Stimulated activated CD8-positive, alpha-beta memory T cell treated with anti-CD3 and anti-CD28 coated beads, Interleukin-7, amount 100 ng/mL, for 4 hours (primary cell): ENCODE measurements around the gene PAX6.

Experiments used
- DNase-seq, 2 donors: peaks; one replicate each; pipeline ENCODE4 v3.0.0-alpha.2; 2020; ENCODE audit warnings: low read depth in 2 of 2

PAX6 gene

GRCh38 chr11:31808721-31809540, 2.2 kb downstream of the PAX6 start:
- no peak for DNase-seq

DNA sequence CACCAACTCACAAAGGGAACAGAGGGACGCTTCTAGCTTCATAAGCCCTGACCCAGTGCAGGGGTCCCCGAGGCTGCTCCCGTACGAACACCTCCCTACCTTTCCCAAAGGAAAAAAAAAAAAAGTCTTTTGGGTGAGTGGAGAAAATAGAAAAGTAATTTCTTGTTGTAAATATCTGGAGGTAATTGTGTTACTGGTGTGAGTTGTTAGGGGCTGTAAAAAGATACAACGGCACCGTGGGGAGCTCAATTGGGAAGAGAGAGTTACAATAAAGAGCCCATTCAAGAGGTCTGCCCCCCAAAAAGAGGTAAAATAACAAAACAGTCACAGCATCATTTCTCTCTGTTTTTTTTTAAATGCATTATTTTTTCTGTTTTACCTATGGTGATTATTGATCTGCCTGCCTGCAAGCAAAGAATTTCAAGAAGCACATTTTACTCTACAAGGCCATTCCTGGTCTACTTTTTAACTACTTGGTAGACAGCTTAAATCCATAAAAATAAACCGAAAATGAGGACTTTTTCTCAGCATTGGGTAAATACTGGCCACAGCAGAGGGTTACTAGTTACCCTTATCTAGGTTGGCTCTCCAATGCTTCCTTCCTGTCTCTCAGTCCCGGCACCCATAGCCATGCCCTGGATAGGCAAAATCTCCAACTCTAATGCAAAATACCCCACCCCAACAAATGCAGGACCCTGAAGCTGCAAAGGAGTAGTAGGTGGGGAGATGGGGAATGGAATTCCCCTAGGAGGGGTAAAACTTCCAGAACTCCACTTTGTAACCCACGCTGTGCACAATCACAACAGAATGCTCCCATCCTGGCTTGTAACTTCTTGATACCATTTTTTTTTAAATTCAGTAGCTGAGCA, 3.1 kb downstream of the PAX6 start:
- DNase-seq, result no peak

DNA sequence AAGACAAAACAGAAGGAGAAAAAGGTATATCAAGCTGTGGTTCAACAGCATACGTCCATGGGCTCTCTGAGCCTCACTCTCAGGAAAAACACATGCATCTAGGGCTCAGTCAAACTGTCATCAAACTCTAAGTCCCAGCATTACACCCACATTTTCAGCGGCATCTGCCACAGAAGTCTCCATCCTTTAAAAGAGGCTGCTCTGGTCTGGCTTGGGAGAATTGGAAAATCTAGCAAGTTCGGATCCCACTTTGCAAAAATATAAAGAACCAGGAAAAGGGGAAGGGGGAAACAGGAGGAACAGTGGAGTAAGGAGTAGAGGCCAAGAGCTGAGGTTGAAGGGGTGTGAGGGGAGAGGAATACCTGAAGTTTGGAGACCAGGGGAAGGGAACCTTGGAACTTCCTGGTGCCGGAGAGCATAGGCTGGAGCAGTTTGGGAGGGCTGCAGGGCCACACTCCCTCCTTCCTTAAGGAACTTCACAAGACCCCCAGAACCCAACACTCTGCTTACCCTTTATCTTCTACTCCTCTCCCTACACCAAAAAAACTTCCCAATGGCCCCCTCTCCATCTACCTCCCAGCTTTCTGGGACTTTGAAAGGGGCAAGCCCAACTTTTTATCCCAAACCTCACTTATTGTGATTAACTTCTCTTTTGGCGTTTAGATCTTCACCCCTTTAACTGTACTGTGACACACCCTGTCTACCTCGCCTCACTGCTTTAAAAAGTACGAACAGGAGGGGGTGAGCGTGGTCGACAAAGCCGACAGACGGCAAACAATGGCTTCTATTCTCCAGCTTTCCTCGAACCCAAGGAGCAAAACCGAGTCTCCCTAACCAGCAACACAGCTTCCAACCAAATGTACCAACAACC, 4.0 kb downstream of the PAX6 start:
- DNase-seq, result no peak

- no peak for DNase-seq
These were observed 4.8 kb downstream of the PAX6 start for GRCh38 chr11:31806186-31806927.

- DNase-seq, result no peak
These were observed 5.4 kb downstream of the PAX6 start for GRCh38 chr11:31805629-31806185.

DNA sequence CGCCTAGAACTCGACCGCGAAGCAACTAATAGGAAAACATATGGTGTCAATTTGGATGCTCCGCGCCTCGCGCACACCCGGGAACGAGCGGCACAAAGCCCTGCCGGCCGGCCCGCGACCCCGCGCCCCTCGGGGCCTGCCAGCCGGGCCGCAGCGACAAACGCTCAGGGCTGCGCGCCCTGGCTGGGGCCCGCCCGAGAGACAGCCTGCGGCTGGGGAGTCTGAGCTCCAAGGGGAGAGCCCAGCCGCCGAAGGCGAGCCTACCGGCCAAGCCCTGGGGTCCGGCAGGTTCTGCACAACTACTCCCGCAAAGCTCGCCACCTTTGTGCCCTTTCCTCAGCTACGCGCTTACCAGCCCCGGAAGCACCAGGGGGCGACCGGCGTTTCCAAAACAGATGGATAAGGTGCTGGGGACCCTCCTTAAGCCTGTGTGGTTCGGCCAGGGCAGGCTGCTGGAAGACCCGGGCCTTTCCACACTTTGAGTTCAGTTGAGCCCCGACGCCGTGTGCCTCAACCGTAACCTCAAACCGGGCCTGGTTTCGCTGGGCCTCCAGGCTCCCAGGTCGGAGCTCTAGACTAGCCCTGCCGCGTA, 6.0 kb downstream of the PAX6 start:
- no peak for DNase-seq

- no peak for DNase-seq
These were observed 6.6 kb downstream of the PAX6 start for GRCh38 chr11:31804312-31805036.

GRCh38 chr11:31803813-31804311, 7.3 kb downstream of the PAX6 start:
- DNase-seq, result no peak

- no peak for DNase-seq
These were observed 7.9 kb downstream of the PAX6 start for GRCh38 chr11:31802990-31803812.

DNA sequence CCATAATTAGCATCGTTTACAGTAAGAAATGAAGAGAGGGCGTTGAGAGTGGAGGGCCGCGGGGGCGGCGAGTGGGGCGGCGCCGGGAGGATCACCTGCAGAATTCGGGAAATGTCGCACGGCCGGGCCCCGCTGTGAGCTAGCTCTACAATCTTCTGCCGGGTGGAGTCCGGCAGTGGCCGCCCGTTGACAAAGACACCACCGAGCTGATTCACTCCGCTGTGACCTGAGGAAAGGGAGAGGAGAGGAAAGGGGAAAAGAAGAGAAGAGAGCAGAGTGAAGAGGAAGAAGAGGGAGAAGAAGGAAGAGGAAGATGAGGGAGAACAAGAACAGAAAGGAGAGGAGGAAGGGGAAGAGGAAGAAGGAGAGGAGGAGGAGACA, 8.5 kb downstream of the PAX6 start:
- DNase-seq, result no peak

DNA sequence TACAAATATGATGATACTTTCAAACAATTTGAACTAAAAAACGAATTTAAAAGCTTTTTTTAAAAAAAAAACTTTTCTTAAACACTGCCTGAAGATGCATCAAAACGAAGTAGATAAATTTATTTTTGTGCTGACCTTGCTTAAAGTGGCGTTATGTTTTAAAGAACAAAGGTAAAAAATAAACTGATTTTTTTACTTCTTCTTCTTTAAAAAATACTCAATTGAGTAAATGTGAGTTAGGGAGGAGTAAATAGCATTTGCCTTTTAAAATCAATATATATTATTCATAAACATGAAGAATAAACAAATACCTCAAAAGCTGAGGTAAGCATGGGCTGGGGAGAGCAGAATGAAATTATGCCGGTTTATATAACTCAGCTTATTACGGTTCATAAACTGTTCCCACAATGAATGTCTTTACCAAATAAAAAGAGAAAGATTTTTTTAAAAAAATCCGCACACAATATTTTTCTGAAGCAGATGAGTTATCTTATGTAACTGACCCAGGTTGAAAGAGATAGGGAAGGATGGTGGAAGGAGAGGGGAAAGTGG, 9.0 kb downstream of the PAX6 start:
- no peak for DNase-seq

DNA sequence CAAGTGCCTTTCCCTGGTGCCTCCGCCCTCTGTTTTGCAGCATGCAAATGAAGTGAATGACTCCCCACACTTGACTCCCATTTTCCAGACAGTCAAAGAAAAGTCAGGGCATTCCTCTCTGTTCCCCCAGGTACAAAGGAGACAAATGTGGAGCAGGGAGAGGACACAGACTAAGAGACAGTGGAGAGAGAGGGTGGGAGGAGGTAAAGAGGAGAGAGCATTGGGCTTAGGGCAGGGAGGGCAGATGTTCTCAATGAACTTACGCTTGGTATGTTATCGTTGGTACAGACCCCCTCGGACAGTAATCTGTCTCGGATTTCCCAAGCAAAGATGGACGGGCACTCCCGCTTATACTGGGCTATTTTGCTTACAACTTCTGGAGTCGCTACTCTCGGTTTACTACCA, 9.8 kb downstream of the PAX6 start:
- no peak for DNase-seq

DNA sequence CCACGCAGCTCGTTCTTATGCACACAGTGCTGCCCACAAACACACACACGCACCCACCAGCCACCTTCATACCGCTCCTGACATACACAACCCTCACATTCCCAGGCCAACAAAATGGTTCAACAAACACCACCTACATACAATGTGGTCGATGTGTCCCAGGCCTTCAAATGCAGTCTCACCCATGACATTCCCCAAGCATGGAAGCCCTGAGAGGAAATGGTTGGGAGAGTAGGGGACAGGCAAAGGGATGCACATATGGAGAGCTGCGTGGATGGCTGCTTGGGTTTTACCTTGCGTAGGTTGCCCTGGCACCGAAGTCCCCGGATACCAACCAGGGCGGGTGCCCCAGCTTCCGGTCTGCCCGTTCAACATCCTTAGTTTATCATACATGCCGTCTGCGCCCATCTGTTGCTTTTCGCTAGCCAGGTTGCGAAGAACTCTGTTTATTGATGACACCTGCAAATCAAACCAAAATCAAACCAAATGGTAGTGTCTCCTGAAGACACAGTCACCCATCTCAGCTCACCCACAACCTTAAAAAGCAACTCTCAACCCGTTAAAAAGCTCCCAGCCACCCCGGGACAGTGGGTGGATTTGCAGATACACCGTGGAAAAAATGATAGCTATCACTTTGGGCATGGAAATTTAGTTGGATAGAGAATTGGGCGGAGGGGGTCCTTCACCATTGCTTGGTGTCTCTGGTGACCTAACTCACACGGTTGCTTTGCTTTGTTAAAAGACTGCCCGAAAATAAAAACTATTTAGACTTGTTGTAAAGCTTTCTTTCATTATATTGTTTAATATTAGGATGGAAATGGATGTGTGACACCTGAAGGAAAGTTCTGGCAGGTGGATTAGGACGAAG, 10.5 kb downstream of the PAX6 start:
- no peak for DNase-seq

GRCh38 chr11:31799435-31800397, 11.4 kb downstream of the PAX6 start:
- no peak for DNase-seq

- DNase-seq, result no peak
These were observed 12.3 kb downstream of the PAX6 start for GRCh38 chr11:31798554-31799434.
